ENCODE measurements around the gene NKAIN2.

The NKAIN2 gene

GRCh38 chr6:124859366-124859765, 1055.7 kb downstream of the NKAIN2 start:
- Histone ChIP-seq H3K27ac (ENCODE audit: low read depth, low read length) (no peak overlapping the region), H2AK5ac (ENCODE audit: low read length) (no peak overlapping the region), H4K8ac (ENCODE audit: low read depth, low read length) (no peak overlapping the region), H3K36me3 (ENCODE audit: control insufficient read depth, insufficient read depth, low read length) (no peaks in the 10 kb centered on the region), H3K18ac (ENCODE audit: low read length) (no peak overlapping the region), H2BK120ac (ENCODE audit: low read depth, low read length) (no peak overlapping the region), H3K56ac (ENCODE audit: low read length) (no peak overlapping the region), H3K27me3 (ENCODE audit: insufficient read depth, low read length, poor library complexity) (no peaks in the 10 kb centered on the region), H3K9ac (ENCODE audit: low read length) (no peak overlapping the region), H2BK5ac (ENCODE audit: low read length) (no peak overlapping the region), H3K4me2 (ENCODE audit: low read length) (no peak overlapping the region), H3K79me2 (ENCODE audit: control insufficient read depth, insufficient read depth, low read length) (no peaks in the 10 kb centered on the region), H3K4ac (ENCODE audit: low read depth, low read length) (no peak overlapping the region), H2BK15ac (replicated peaks; ENCODE audit: low read depth) (no peak overlapping the region), H3K4me1 (ENCODE audit: control insufficient read depth, low read depth, low read length) (no peaks in the 10 kb centered on the region), H4K5ac (ENCODE audit: low read length) (no peak overlapping the region), H3K23ac (ENCODE audit: low read length) (no peak overlapping the region), H3K79me1 (ENCODE audit: low read length) (no peaks in the 10 kb centered on the region), H3K4me3 (ENCODE audit: low read length) (no peak overlapping the region)
- DNase-seq = no peak
- no CpG with 5 or more reads among the region's 1 CpG for WGBS (ENCODE audit: extremely low coverage, insufficient coverage, low lambda C conversion rate)

- DNase-seq = no peak
- Histone ChIP-seq H3K4me2 (ENCODE audit: low read length) (no peak overlapping the region), H4K8ac (ENCODE audit: low read depth, low read length) (no peak overlapping the region), H2AK5ac (ENCODE audit: low read length) (no peak overlapping the region), H3K4me3 (ENCODE audit: low read length) (no peak overlapping the region), H3K23ac (ENCODE audit: low read length) (no peak overlapping the region), H3K27me3 (ENCODE audit: insufficient read depth, low read length, poor library complexity) (no peaks in the 10 kb centered on the region), H3K36me3 (ENCODE audit: control insufficient read depth, insufficient read depth, low read length) (no peaks in the 10 kb centered on the region), H2BK5ac (ENCODE audit: low read length) (no peak overlapping the region), H3K18ac (ENCODE audit: low read length) (no peak overlapping the region), H3K4ac (ENCODE audit: low read depth, low read length) (no peak overlapping the region), H3K9ac (ENCODE audit: low read length) (no peak overlapping the region), H3K56ac (ENCODE audit: low read length) (no peak overlapping the region), H3K4me1 (ENCODE audit: control insufficient read depth, low read depth, low read length) (no peaks in the 10 kb centered on the region), H2BK15ac (replicated peaks; ENCODE audit: low read depth) (no peak overlapping the region), H2BK120ac (ENCODE audit: low read depth, low read length) (no peak overlapping the region), H4K5ac (ENCODE audit: low read length) (no peak overlapping the region), H3K79me2 (ENCODE audit: control insufficient read depth, insufficient read depth, low read length) (no peaks in the 10 kb centered on the region), H3K79me1 (ENCODE audit: low read length) (no peaks in the 10 kb centered on the region), H3K27ac (ENCODE audit: low read depth, low read length) (no peak overlapping the region)
- no CpG with 5 or more reads among the region's 1 CpG for WGBS (ENCODE audit: extremely low coverage, insufficient coverage, low lambda C conversion rate)
These were observed 1062.4 kb downstream of the NKAIN2 start for GRCh38 chr6:124866040-124866439.

- Histone ChIP-seq H3K18ac (ENCODE audit: low read length) (no peak overlapping the region), H3K4me3 (ENCODE audit: low read length) (no peak overlapping the region), H3K9ac (ENCODE audit: low read length) (no peak overlapping the region), H3K4me1 (ENCODE audit: control insufficient read depth, low read depth, low read length) (no peaks in the 10 kb centered on the region), H3K23ac (ENCODE audit: low read length) (no peak overlapping the region), H4K8ac (ENCODE audit: low read depth, low read length) (no peak overlapping the region), H3K36me3 (ENCODE audit: control insufficient read depth, insufficient read depth, low read length) (no peaks in the 10 kb centered on the region), H3K79me1 (ENCODE audit: low read length) (no peaks in the 10 kb centered on the region), H3K79me2 (ENCODE audit: control insufficient read depth, insufficient read depth, low read length) (no peaks in the 10 kb centered on the region), H3K27me3 (ENCODE audit: insufficient read depth, low read length, poor library complexity) (no peaks in the 10 kb centered on the region), H3K27ac (ENCODE audit: low read depth, low read length) (no peak overlapping the region), H2BK120ac (ENCODE audit: low read depth, low read length) (no peak overlapping the region), H2AK5ac (ENCODE audit: low read length) (no peak overlapping the region), H3K4me2 (ENCODE audit: low read length) (no peak overlapping the region), H3K4ac (ENCODE audit: low read depth, low read length) (no peak overlapping the region), H2BK15ac (replicated peaks; ENCODE audit: low read depth) (no peak overlapping the region), H3K56ac (ENCODE audit: low read length) (no peak overlapping the region), H4K5ac (ENCODE audit: low read length) (no peak overlapping the region), H2BK5ac (ENCODE audit: low read length) (no peak overlapping the region)
- WGBS (ENCODE audit: extremely low coverage, insufficient coverage, low lambda C conversion rate) = no CpG with 5 or more reads among the region's 1 CpG
- no peak for DNase-seq
These were observed 1063.5 kb downstream of the NKAIN2 start for GRCh38 chr6:124867121-124867520.

- no CpG with 5 or more reads among the region's 1 CpG for WGBS (ENCODE audit: extremely low coverage, insufficient coverage, low lambda C conversion rate)
- H3K4me2 ChIP-seq (ENCODE audit: low read length) = no peak overlapping the region
- DNase-seq = no peak
- H4K5ac ChIP-seq (ENCODE audit: low read length) = no peak overlapping the region
- no peaks in the 10 kb centered on the region for H3K79me1 ChIP-seq (ENCODE audit: low read length)
- H2BK120ac ChIP-seq (ENCODE audit: low read depth, low read length) = no peak overlapping the region
- no peak overlapping the region for H3K27ac ChIP-seq (ENCODE audit: low read depth, low read length)
- H3K4me3 ChIP-seq (ENCODE audit: low read length) = no peak overlapping the region
- no peak overlapping the region for H2BK5ac ChIP-seq (ENCODE audit: low read length)
- H2AK5ac ChIP-seq (ENCODE audit: low read length) = no peak overlapping the region
- no peak overlapping the region for H3K23ac ChIP-seq (ENCODE audit: low read length)
- no peak overlapping the region for H3K4ac ChIP-seq (ENCODE audit: low read depth, low read length)
- no peaks in the 10 kb centered on the region for H3K27me3 ChIP-seq (ENCODE audit: insufficient read depth, low read length, poor library complexity)
- no peak overlapping the region for H4K8ac ChIP-seq (ENCODE audit: low read depth, low read length)
- H3K18ac ChIP-seq (ENCODE audit: low read length) = no peak overlapping the region
- H3K9ac ChIP-seq (ENCODE audit: low read length) = no peak overlapping the region
- H3K36me3 ChIP-seq (ENCODE audit: control insufficient read depth, insufficient read depth, low read length) = no peaks in the 10 kb centered on the region
- H3K79me2 ChIP-seq (ENCODE audit: control insufficient read depth, insufficient read depth, low read length) = no peaks in the 10 kb centered on the region
- no peak overlapping the region for H2BK15ac ChIP-seq (replicated peaks; ENCODE audit: low read depth)
- H3K56ac ChIP-seq (ENCODE audit: low read length) = no peak overlapping the region
- no peaks in the 10 kb centered on the region for H3K4me1 ChIP-seq (ENCODE audit: control insufficient read depth, low read depth, low read length)
These were observed 1064.8 kb downstream of the NKAIN2 start for GRCh38 chr6:124868481-124868880.

- H2BK120ac ChIP-seq (ENCODE audit: low read depth, low read length) = no peak overlapping the region
- no peak overlapping the region for H3K18ac ChIP-seq (ENCODE audit: low read length)
- H3K4ac ChIP-seq (ENCODE audit: low read depth, low read length) = no peak overlapping the region
- no peak overlapping the region for H4K5ac ChIP-seq (ENCODE audit: low read length)
- no peak for DNase-seq
- no peaks in the 10 kb centered on the region for H3K79me1 ChIP-seq (ENCODE audit: low read length)
- H3K36me3 ChIP-seq (ENCODE audit: control insufficient read depth, insufficient read depth, low read length) = no peaks in the 10 kb centered on the region
- no peak overlapping the region for H3K9ac ChIP-seq (ENCODE audit: low read length)
- no CpG with 5 or more reads among the region's 2 CpGs for WGBS (ENCODE audit: extremely low coverage, insufficient coverage, low lambda C conversion rate)
- H3K27ac ChIP-seq (ENCODE audit: low read depth, low read length) = no peak overlapping the region
- no peak overlapping the region for H2BK15ac ChIP-seq (replicated peaks; ENCODE audit: low read depth)
- no peak overlapping the region for H3K23ac ChIP-seq (ENCODE audit: low read length)
- H3K27me3 ChIP-seq (ENCODE audit: insufficient read depth, low read length, poor library complexity) = no peaks in the 10 kb centered on the region
- no peak overlapping the region for H3K4me2 ChIP-seq (ENCODE audit: low read length)
- no peaks in the 10 kb centered on the region for H3K79me2 ChIP-seq (ENCODE audit: control insufficient read depth, insufficient read depth, low read length)
- H3K4me1 ChIP-seq (ENCODE audit: control insufficient read depth, low read depth, low read length) = no peaks in the 10 kb centered on the region
- no peak overlapping the region for H3K4me3 ChIP-seq (ENCODE audit: low read length)
- no peak overlapping the region for H2AK5ac ChIP-seq (ENCODE audit: low read length)
- no peak overlapping the region for H2BK5ac ChIP-seq (ENCODE audit: low read length)
- H3K56ac ChIP-seq (ENCODE audit: low read length) = no peak overlapping the region
- H4K8ac ChIP-seq (ENCODE audit: low read depth, low read length) = no peak overlapping the region
These were observed 1065.8 kb downstream of the NKAIN2 start for GRCh38 chr6:124869416-124869815.

GRCh38 chr6:124870611-124871459, 1067.2 kb downstream of the NKAIN2 start:
- no peak overlapping the region for H2BK120ac ChIP-seq (ENCODE audit: low read depth, low read length)
- H3K79me1 ChIP-seq (ENCODE audit: low read length) = no peaks in the 10 kb centered on the region
- no peaks in the 10 kb centered on the region for H3K4me1 ChIP-seq (ENCODE audit: control insufficient read depth, low read depth, low read length)
- H3K56ac ChIP-seq (ENCODE audit: low read length) = no peak overlapping the region
- no CpG with 5 or more reads among the region's 4 CpGs for WGBS (ENCODE audit: extremely low coverage, insufficient coverage, low lambda C conversion rate)
- no peak overlapping the region for H2BK15ac ChIP-seq (replicated peaks; ENCODE audit: low read depth)
- no peak for DNase-seq
- no peak overlapping the region for H3K9ac ChIP-seq (ENCODE audit: low read length)
- H3K4ac ChIP-seq (ENCODE audit: low read depth, low read length) = no peak overlapping the region
- H3K23ac ChIP-seq (ENCODE audit: low read length) = no peak overlapping the region
- no peak overlapping the region for H3K4me3 ChIP-seq (ENCODE audit: low read length)
- H3K27me3 ChIP-seq (ENCODE audit: insufficient read depth, low read length, poor library complexity) = no peaks in the 10 kb centered on the region
- no peaks in the 10 kb centered on the region for H3K79me2 ChIP-seq (ENCODE audit: control insufficient read depth, insufficient read depth, low read length)
- H3K4me2 ChIP-seq (ENCODE audit: low read length) = no peak overlapping the region
- H2AK5ac ChIP-seq (ENCODE audit: low read length) = no peak overlapping the region
- H3K36me3 ChIP-seq (ENCODE audit: control insufficient read depth, insufficient read depth, low read length) = no peaks in the 10 kb centered on the region
- H4K5ac ChIP-seq (ENCODE audit: low read length) = no peak overlapping the region
- no peak overlapping the region for H2BK5ac ChIP-seq (ENCODE audit: low read length)
- no peak overlapping the region for H4K8ac ChIP-seq (ENCODE audit: low read depth, low read length)
- H3K18ac ChIP-seq (ENCODE audit: low read length) = no peak overlapping the region
- no peak overlapping the region for H3K27ac ChIP-seq (ENCODE audit: low read depth, low read length)
